H1 (cell line): ENCODE data around the gene AP2A2. TPM values are rescaled to one million over a fixed set of nuclear protein-coding genes. Genes with fewer than 3 reads are reported as not detected.

Source experiments
- CTCF ChIA-PET: fragments of 300-600 bp; sonication (Branson Sonifier 250); formaldehyde crosslinking; loops from one replicate; lab custom pipeline; 2021; ENCODE audit not compliant: partially characterized antibody; lab: Charles Lee
- POLR2A ChIA-PET: fragments of 300-600 bp; sonication (Branson Sonifier 250); formaldehyde crosslinking; loops from one replicate; lab custom pipeline; 2021; ENCODE audit warnings: inconsistent platforms; ENCODE audit not compliant: partially characterized antibody; lab: Charles Lee
- DNase-seq, 2 experiments: peaks; one replicate each; pipeline versions ENCODE4 v3.0.0 to v3.0.0-alpha.2; 2010 to 2022; ENCODE audit warnings: low spot score in 2 of 2, low read depth in 1 of 2, mixed read lengths in 1 of 2
- FAIRE-seq: peaks from 2 replicates; lab custom pipeline; 2011; peaks lifted over from hg19 to GRCh38; lab: Jason Lieb, UNC
- H2AFZ ChIP-seq: 2 replicates; pipeline ENCODE4 v1.8.1; 2012; ENCODE audit warnings: low read length, inconsistent platforms
- H2AK5ac ChIP-seq: 2 replicates; pipeline ENCODE4 v1.6.1; 2013; ENCODE audit warnings: low read depth, low read length
- H2BK120ac ChIP-seq: replicated peaks from 2 replicates; pipeline ENCODE3; 2013; ENCODE audit warnings: low read depth, low read length, inconsistent platforms
- H2BK12ac ChIP-seq: 2 replicates; pipeline ENCODE4 v1.6.1; 2013; ENCODE audit warnings: low read depth, low read length
- H2BK15ac ChIP-seq: 2 replicates; pipeline ENCODE4 v1.6.1; 2013; ENCODE audit warnings: low read length
- H2BK20ac ChIP-seq: 2 replicates; pipeline ENCODE4 v1.6.1; 2013; ENCODE audit warnings: low read length
- H2BK5ac ChIP-seq: 2 replicates; pipeline ENCODE4 v1.6.1; 2013; ENCODE audit warnings: low read depth, low read length
- H3K14ac ChIP-seq: 2 replicates; pipeline ENCODE4 v1.6.1; 2013; ENCODE audit warnings: inconsistent platforms; ENCODE audit not compliant: insufficient read length
- H3K18ac ChIP-seq: 2 replicates; pipeline ENCODE4 v1.6.1; 2013; ENCODE audit warnings: low read length; ENCODE audit errors: extremely low read depth
- H3K23ac ChIP-seq: 2 replicates; pipeline ENCODE4 v1.6.1; 2013; ENCODE audit warnings: inconsistent platforms; ENCODE audit not compliant: insufficient read length
- H3K23me2 ChIP-seq: 2 replicates; pipeline ENCODE4 v1.6.1; 2013; ENCODE audit warnings: low read depth, low read length
- H3K27ac ChIP-seq: 2 replicates; pipeline ENCODE4 v1.6.1; 2011; ENCODE audit warnings: low read depth, low read length, inconsistent platforms
- H3K27me3 ChIP-seq, 4 experiments: replicated peaks in 1 of 4; 1 replicate in 1 of 4; 2 replicates in 3 of 4; pipeline versions ENCODE4 v1.6.1 to v1.8.1; 2011 to 2013; ENCODE audit warnings: low read length in 3 of 4, mild to moderate bottlenecking in 3 of 4, inconsistent platforms in 2 of 4, mixed read lengths in 2 of 4, moderate library complexity in 1 of 4; ENCODE audit not compliant: control insufficient read depth in 3 of 4, insufficient read depth in 3 of 4; ENCODE audit errors: extremely low read depth in 1 of 4
- H3K36me3 ChIP-seq, 4 experiments: 2 replicates each; pipeline versions ENCODE4 v1.6.1 to v1.8.1; 2011 to 2013; ENCODE audit warnings: mild to moderate bottlenecking in 4 of 4, low read length in 3 of 4, moderate library complexity in 2 of 4, control low read depth in 1 of 4, inconsistent platforms in 1 of 4; ENCODE audit not compliant: insufficient read depth in 4 of 4, control insufficient read depth in 2 of 4
- H3K4ac ChIP-seq: replicated peaks from 2 replicates; pipeline ENCODE3; 2013; ENCODE audit warnings: low read length, low read depth, mixed read lengths, inconsistent platforms; ENCODE audit not compliant: insufficient read length
- H3K4me1 ChIP-seq, 4 experiments: replicated peaks in 1 of 4; 1 replicate in 1 of 4; 2 replicates in 3 of 4; pipeline versions ENCODE4 v1.6.1 to v1.8.1; 2011 to 2013; ENCODE audit warnings: low read length in 3 of 4, inconsistent platforms in 2 of 4, mixed read lengths in 1 of 4; ENCODE audit not compliant: insufficient read depth in 4 of 4, control insufficient read depth in 3 of 4
- H3K4me2 ChIP-seq, 2 experiments: 2 replicates each; pipeline versions ENCODE4 v1.6.1 to v1.8.1; 2011 to 2013; ENCODE audit warnings: low read depth in 2 of 2, low read length in 2 of 2, control low read depth in 1 of 2, inconsistent platforms in 1 of 2, mild to moderate bottlenecking in 1 of 2; ENCODE audit not compliant: insufficient read depth in 1 of 2
- H3K4me3 ChIP-seq, 4 experiments: fragments of 200-600, 300-600 bp in 1 of 4; sonication (generic), shearing (Covaris generic), sonication (Bioruptor Twin) in 1 of 4; 2 replicates each; pipeline versions ENCODE4 v1.5.1 to v1.8.1; 2011 to 2016; ENCODE audit warnings: low read length in 4 of 4, low read depth in 3 of 4, control low read depth in 2 of 4, inconsistent platforms in 2 of 4, mild to moderate bottlenecking in 2 of 4, mixed read lengths in 1 of 4, moderate library complexity in 1 of 4; ENCODE audit not compliant: insufficient read depth in 2 of 4; ENCODE audit errors: extremely low read depth in 1 of 4
- H3K56ac ChIP-seq: replicated peaks from 2 replicates; pipeline ENCODE3; 2013; ENCODE audit warnings: low read depth, mild to moderate bottlenecking, mixed read lengths, low read length, inconsistent platforms; ENCODE audit not compliant: insufficient read length
- H3K79me1 ChIP-seq: 2 replicates; pipeline ENCODE4 v1.6.1; 2013; ENCODE audit warnings: low read depth, low read length, control low read depth
- H3K79me2 ChIP-seq, 2 experiments: 2 replicates each; pipeline versions ENCODE4 v1.6.1 to v1.8.1; 2012 to 2013; ENCODE audit warnings: low read length in 2 of 2, mild to moderate bottlenecking in 2 of 2, inconsistent platforms in 1 of 2; ENCODE audit not compliant: insufficient read depth in 2 of 2, control insufficient read depth in 1 of 2
- H3K9ac ChIP-seq, 4 experiments: replicated peaks in 1 of 4; 1 replicate in 1 of 4; 2 replicates in 3 of 4; pipeline versions ENCODE4 v1.6.1 to v1.8.1; 2011 to 2013; ENCODE audit warnings: low read depth in 3 of 4, low read length in 3 of 4, control low read depth in 2 of 4, mild to moderate bottlenecking in 2 of 4, moderate library complexity in 2 of 4, inconsistent platforms in 1 of 4; ENCODE audit errors: extremely low read depth in 1 of 4
- H3K9me3 ChIP-seq, 2 experiments: 2 replicates each; pipeline versions ENCODE4 v1.6.1 to v1.8.1; 2012 to 2013; ENCODE audit warnings: mild to moderate bottlenecking in 2 of 2, moderate library complexity in 2 of 2, control low read depth in 1 of 2, inconsistent platforms in 1 of 2, low read depth in 1 of 2, low read length in 1 of 2, mixed read lengths in 1 of 2; ENCODE audit not compliant: insufficient read depth in 2 of 2
- H4K20me1 ChIP-seq, 2 experiments: replicated peaks in 1 of 2; 2 replicates each; pipeline versions ENCODE3 to v1.8.1; 2011 to 2013; ENCODE audit warnings: inconsistent platforms in 2 of 2, low read length in 2 of 2, mild to moderate bottlenecking in 1 of 2; ENCODE audit not compliant: insufficient read depth in 2 of 2, control insufficient read depth in 1 of 2
- H4K5ac ChIP-seq: 2 replicates; pipeline ENCODE4 v1.6.1; 2013; ENCODE audit warnings: low read length, low read depth, mixed read lengths, inconsistent platforms; ENCODE audit not compliant: insufficient read length
- H4K8ac ChIP-seq: 2 replicates; pipeline ENCODE4 v1.8.0; 2013; ENCODE audit warnings: mild to moderate bottlenecking, moderate library complexity, low read length, inconsistent platforms; ENCODE audit not compliant: insufficient read depth; ENCODE audit errors: extremely low read depth
- H4K91ac ChIP-seq: replicated peaks from 2 replicates; pipeline ENCODE3; 2013; ENCODE audit warnings: low read length, mixed read lengths, inconsistent platforms; ENCODE audit not compliant: insufficient read length
- EZH2 ChIP-seq: fragments of 200-600 bp; sonication (generic); IDR thresholded peaks from 2 replicates; pipeline ENCODE4 v1.7.1; 2012; ENCODE audit warnings: low read depth, mild to moderate bottlenecking, moderate library complexity, low read length, inconsistent platforms; ENCODE audit not compliant: severe bottlenecking
- WGBS, 2 experiments: shearing (Covaris generic) in 1 of 2; methylation state at CpG; one replicate each; pipeline versions ENCODE4 v1.1.6 to v1.1.7; 2013 to 2015; ENCODE audit warnings: low lambda C conversion rate in 2 of 2, mixed read lengths in 2 of 2, inconsistent platforms in 1 of 2, low coverage in 1 of 2, missing lambda C conversion rate in 1 of 2; ENCODE audit not compliant: insufficient replicate concordance in 2 of 2, insufficient coverage in 1 of 2, insufficient read length in 1 of 2; ENCODE audit errors: extremely low coverage in 1 of 2, missing lambda C conversion rate in 1 of 2; 5-methylcytosine and 5-hydroxymethylcytosine counted together
- polyA plus RNA-seq, 7 experiments: library from polyadenylated mRNA; depleted of rRNA in 3 of 7; stranded (reverse) in 5 of 7; unstranded in 2 of 7; fragments of >200 nt in 5 of 7; fragments of 200-250 nt in 2 of 7; gene quantifications; 1 replicate in 5 of 7; 2 replicates in 1 of 7; 4 replicates in 1 of 7; pipeline versions ENCODE4 v1.2.1 to v1.2.3, GENCODE V29; 2011 to 2013; ENCODE audit warnings: missing spikeins in 2 of 7, mixed read lengths in 2 of 7
- total RNA-seq: library from RNA; stranded (reverse); fragmentation: NEBNext Ultra II Directional; extraction: Animal tissue kit (Norgen Biotek cat#: 25700); gene quantifications from 2 replicates; pipeline ENCODE4 v1.2.1, GENCODE V29; 2021

Gene AP2A2
- total and polyA plus RNA-seq, 2 of the 8 experiments (the other 6 are each of a cell fraction or from before 2014, with no cell fraction given): 50.0 to 65.0 TPM

DNA sequence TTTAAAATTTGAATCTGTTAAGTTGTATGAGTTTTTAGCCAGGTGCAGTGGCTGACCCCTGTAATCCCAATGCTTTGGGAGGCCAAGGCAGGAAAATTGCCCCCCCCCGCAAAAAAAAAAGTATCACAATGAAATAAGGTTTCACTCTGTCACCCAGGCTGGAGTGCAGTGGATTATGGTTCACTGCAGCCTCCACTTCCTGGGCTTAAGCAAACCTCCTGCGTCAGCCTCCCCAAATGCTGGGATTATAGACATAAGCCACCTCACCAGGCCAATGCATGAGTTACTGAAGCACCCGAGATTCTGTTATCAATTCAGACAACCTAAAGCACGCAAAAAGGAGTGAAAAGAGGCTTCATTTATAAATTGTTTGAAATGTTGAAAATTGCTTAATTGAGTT lies 12.6 kb upstream of the AP2A2 start:
- no peak for FAIRE-seq
- H2AFZ ChIP-seq: no peak overlapping the region
- H3K27ac ChIP-seq: no peak overlapping the region
- no peak overlapping the region for H2BK20ac ChIP-seq
- H3K9me3 ChIP-seq: no peaks in the 10 kb centered on the region
- no peaks in the 10 kb centered on the region for H3K27me3 ChIP-seq
- WGBS, 2 experiments: 88% methylated on average over 4 of the region's 4 CpGs; no CpG with 5 or more reads in 1 of the 2 experiments
- H2AK5ac ChIP-seq: no peak overlapping the region
- H2BK5ac ChIP-seq: no peak overlapping the region
- H3K18ac ChIP-seq: no peak overlapping the region
- no peak overlapping the region for H3K4ac ChIP-seq
- H3K36me3 ChIP-seq: no peaks in the 10 kb centered on the region
- peaks cover 0 to 23% of the 10 kb centered on the region in 2 experiments; a peak in 3 of 4 replicates for H3K79me2 ChIP-seq
- no peak overlapping the region for H3K23ac ChIP-seq
- peaks cover 0 to 4% of the 10 kb centered on the region in 2 experiments for H4K20me1 ChIP-seq
- POLR2A ChIA-PET: no interaction called here
- H3K4me1 ChIP-seq: peaks cover 0 to 14% (median 6%) of the 10 kb centered on the region in 4 experiments; a peak in 6 of 7 replicates
- H4K91ac ChIP-seq: no peak overlapping the region
- H4K8ac ChIP-seq: no peak overlapping the region
- no peak overlapping the region for H3K14ac ChIP-seq
- H3K79me1 ChIP-seq: peaks cover 15% of the 10 kb centered on the region
- no peak overlapping the region for H3K4me3 ChIP-seq
- H4K5ac ChIP-seq: no peak overlapping the region
- no peak overlapping the region for H2BK120ac ChIP-seq
- CTCF ChIA-PET: interaction anchor here (2.4 kb wide), 1 partner anchor 12 kb away, joined by 10 read pairs; the partner anchor contains the start of gene AP2A2
- H3K9ac ChIP-seq: no peak overlapping the region
- DNase-seq: no peak
- no peak overlapping the region for H3K4me2 ChIP-seq
- peaks cover 15% of the 10 kb centered on the region for H3K23me2 ChIP-seq
- no peak overlapping the region for H2BK12ac ChIP-seq
- H2BK15ac ChIP-seq: no peak overlapping the region
- H3K56ac ChIP-seq: no peak overlapping the region
- no peak for TF ChIP-seq EZH2
